Endodermal cell (in vitro differentiated cells): ENCODE measurements around the gene RUFY1. TPM values are rescaled to one million over a fixed set of nuclear protein-coding genes. Genes with fewer than 3 reads are reported as not detected.

Experiments
- DNase-seq: peaks from one replicate; pipeline ENCODE4 v3.0.0-alpha.2; 2017
- H3K27ac ChIP-seq: 2 replicates; pipeline ENCODE4 v1.5.1; 2013; ENCODE audit warnings: mild to moderate bottlenecking, low read depth, low read length, moderate library complexity
- H3K27me3 ChIP-seq: 2 replicates; pipeline ENCODE4 v1.6.1; 2013; ENCODE audit warnings: mild to moderate bottlenecking, low read length, moderate library complexity; ENCODE audit not compliant: insufficient read depth, control insufficient read depth, poor library complexity, severe bottlenecking
- H3K36me3 ChIP-seq: 2 replicates; pipeline ENCODE4 v1.7.0; 2013; ENCODE audit warnings: mild to moderate bottlenecking, low read length, moderate library complexity; ENCODE audit not compliant: control insufficient read depth, insufficient read depth
- H3K4me1 ChIP-seq: one replicate; pipeline ENCODE4 v1.7.0; 2013; ENCODE audit warnings: low read length; ENCODE audit not compliant: control insufficient read depth, insufficient read depth
- H3K4me3 ChIP-seq: 2 replicates; pipeline ENCODE4 v1.5.1; 2013; ENCODE audit warnings: mild to moderate bottlenecking, low read length, moderate library complexity
- H3K9ac ChIP-seq: 2 replicates; pipeline ENCODE4 v1.6.1; 2013; ENCODE audit warnings: mild to moderate bottlenecking, low read length, moderate library complexity; ENCODE audit not compliant: poor library complexity, severe bottlenecking; ENCODE audit errors: extremely low read depth
- H3K9me3 ChIP-seq: 2 replicates; pipeline ENCODE4 v1.6.1; 2013; ENCODE audit warnings: mild to moderate bottlenecking, low read length, moderate library complexity; ENCODE audit not compliant: control insufficient read depth
- H3K27ac Mint-ChIP-seq: 2 replicates; pipeline ENCODE4 v1.8.0; 2020; ENCODE audit warnings: mixed read lengths
- H3K27me3 Mint-ChIP-seq: 2 replicates; pipeline ENCODE4 v1.8.0; 2021; ENCODE audit warnings: mild to moderate bottlenecking, mixed read lengths; ENCODE audit not compliant: insufficient read depth
- H3K36me3 Mint-ChIP-seq: 2 replicates; pipeline ENCODE4 v1.8.0; 2020; ENCODE audit warnings: low read depth, mixed read lengths
- H3K4me1 Mint-ChIP-seq: 2 replicates; pipeline ENCODE4 v1.8.0; 2020; ENCODE audit warnings: mixed read lengths
- H3K4me3 Mint-ChIP-seq: 2 replicates; pipeline ENCODE4 v1.8.0; 2020; ENCODE audit warnings: mild to moderate bottlenecking, moderate library complexity, mixed read lengths
- H3K9me3 Mint-ChIP-seq: 2 replicates; pipeline ENCODE4 v1.8.0; 2020; ENCODE audit warnings: mild to moderate bottlenecking, mixed read lengths
- WGBS, 2 experiments: methylation state at CpG; one replicate each; pipeline versions ENCODE4 v1.1.5 to v1.1.7; 2013; ENCODE audit warnings: missing lambda C conversion rate in 2 of 2, mixed read lengths in 1 of 2; ENCODE audit not compliant: insufficient coverage in 1 of 2, insufficient read length in 1 of 2; 5-methylcytosine and 5-hydroxymethylcytosine counted together
- total RNA-seq, 2 donors: library from RNA; stranded (reverse); fragmentation: NEBNext Ultra II Directional in 1 of 2; extraction: Animal tissue kit (Norgen Biotek cat#: 25700) in 1 of 2; gene quantifications; 2 replicates in 1 of 2; 3 replicates in 1 of 2; pipeline ENCODE4 v1.2.1, GENCODE V29; 2021
- TF ChIP-seq, protein P1 (sequence below): fragments of 200-600 bp; sonication (generic); conservative IDR thresholded peaks from 2 replicates; pipeline ENCODE4 v1.5.0; 2021; ENCODE audit warnings: antibody characterized with exemption, mild to moderate bottlenecking

Gene RUFY1
- total RNA-seq, 2 donors from 2014 or later, result 45.7 to 74.0 TPM

DNA sequence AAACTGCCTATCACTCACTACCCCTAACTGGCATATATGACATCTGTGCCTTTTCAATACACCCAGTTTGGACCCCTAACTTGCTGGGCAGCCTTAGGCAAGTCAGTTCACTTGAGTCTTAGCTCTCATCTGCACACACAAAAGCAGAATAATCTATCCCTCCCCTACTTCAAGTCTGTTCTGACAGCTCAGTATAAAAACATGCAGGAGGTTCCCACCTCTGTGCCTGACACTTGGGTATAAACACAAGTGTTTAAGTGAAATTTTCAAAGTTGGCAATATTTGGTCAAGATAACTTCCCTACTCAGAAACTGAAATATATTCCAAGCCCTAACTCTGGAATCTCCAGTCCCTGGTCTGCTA, 60.5 kb downstream of the RUFY1 start:
- H3K4me1 Mint-ChIP-seq, result peaks cover 2% of the 10 kb centered on the region
- peak overlapping the region; percentile 19 for H3K27ac Mint-ChIP-seq
- H3K4me3 Mint-ChIP-seq, result no peak overlapping the region
- Histone ChIP-seq H3K27me3 (no peaks in the 10 kb centered on the region), H3K4me3 (no peak overlapping the region), H3K4me1 (peaks cover 2% of the 10 kb centered on the region), H3K27ac (peak overlapping the region; percentile 55), H3K9me3 (no peaks in the 10 kb centered on the region), H3K36me3 (peaks cover 73% of the 10 kb centered on the region), H3K9ac (no peak overlapping the region)
- H3K9me3 Mint-ChIP-seq, result no peaks in the 10 kb centered on the region
- H3K36me3 Mint-ChIP-seq, result peaks cover 68% of the 10 kb centered on the region
- H3K27me3 Mint-ChIP-seq, result no peaks in the 10 kb centered on the region
- no peak for DNase-seq
- TF ChIP-seq, protein P1, sequence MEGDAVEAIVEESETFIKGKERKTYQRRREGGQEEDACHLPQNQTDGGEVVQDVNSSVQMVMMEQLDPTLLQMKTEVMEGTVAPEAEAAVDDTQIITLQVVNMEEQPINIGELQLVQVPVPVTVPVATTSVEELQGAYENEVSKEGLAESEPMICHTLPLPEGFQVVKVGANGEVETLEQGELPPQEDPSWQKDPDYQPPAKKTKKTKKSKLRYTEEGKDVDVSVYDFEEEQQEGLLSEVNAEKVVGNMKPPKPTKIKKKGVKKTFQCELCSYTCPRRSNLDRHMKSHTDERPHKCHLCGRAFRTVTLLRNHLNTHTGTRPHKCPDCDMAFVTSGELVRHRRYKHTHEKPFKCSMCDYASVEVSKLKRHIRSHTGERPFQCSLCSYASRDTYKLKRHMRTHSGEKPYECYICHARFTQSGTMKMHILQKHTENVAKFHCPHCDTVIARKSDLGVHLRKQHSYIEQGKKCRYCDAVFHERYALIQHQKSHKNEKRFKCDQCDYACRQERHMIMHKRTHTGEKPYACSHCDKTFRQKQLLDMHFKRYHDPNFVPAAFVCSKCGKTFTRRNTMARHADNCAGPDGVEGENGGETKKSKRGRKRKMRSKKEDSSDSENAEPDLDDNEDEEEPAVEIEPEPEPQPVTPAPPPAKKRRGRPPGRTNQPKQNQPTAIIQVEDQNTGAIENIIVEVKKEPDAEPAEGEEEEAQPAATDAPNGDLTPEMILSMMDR, result no peak

DNA sequence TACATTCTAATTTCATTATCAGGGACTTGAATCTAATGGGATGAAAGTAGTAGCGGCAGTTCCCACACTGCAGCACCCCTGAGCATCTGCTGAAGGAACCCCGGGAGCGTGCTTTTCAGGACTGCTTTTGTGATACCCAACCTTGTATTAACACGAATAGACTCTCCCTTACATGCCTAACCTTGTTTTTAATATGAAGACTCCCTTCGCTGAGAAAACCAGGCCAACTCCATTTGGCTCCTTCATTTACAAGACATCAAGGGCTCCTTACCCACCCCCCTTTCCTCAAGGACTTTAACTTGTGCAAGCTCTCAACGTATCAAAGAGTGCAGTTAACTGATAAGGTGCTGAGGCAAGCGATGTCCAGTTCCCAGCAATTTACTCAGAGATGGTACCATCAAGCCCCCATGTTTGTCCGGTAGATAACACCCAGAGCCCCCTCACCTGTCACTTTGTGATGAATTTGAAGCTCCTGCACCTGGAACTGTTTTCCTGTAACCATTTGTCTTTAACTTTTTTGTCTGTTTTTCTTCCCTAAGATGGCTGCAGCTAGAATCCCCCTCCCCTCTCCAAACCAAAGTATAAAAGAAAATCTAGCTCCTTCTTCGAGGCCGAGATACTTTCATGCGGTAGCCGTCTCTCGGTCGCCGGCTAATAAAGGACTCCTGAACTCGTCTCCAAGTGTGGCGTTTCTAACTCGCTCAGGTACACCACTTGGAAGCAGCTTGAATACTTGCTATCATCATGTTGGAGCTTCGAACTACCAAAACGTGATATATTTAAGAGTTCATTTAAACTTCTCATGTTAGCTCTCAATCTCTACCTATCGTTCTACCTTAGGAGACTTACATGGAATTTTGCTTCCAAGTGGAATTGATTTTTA, 62.5 kb downstream of the RUFY1 start:
- Mint-ChIP-seq H3K36me3 (peaks cover 79% of the 10 kb centered on the region), H3K27ac (peak overlapping the region; percentile 57), H3K4me1 (peaks cover 9% of the 10 kb centered on the region), H3K9me3 (no peaks in the 10 kb centered on the region), H3K4me3 (no peak overlapping the region), H3K27me3 (no peaks in the 10 kb centered on the region)
- Histone ChIP-seq H3K9me3 (no peaks in the 10 kb centered on the region), H3K27ac (peak overlapping the region; percentile 11), H3K27me3 (no peaks in the 10 kb centered on the region), H3K4me3 (no peak overlapping the region), H3K4me1 (peaks cover 2% of the 10 kb centered on the region), H3K9ac (no peak overlapping the region), H3K36me3 (peaks cover 81% of the 10 kb centered on the region)
- 93 to 97% methylated on average over 19 to 21 of the region's 21 CpGs for WGBS, 2 experiments
- DNase-seq, result peak; percentile 63
- TF ChIP-seq, protein P1, result no peak

- peak; percentile 63 for DNase-seq
- no peaks in the 10 kb centered on the region for H3K9me3 ChIP-seq
- Mint-ChIP-seq H3K4me1 (peaks cover 12% of the 10 kb centered on the region), H3K4me3 (no peak overlapping the region), H3K36me3 (peaks cover 86% of the 10 kb centered on the region), H3K9me3 (no peaks in the 10 kb centered on the region), H3K27ac (peak overlapping the region; percentile 35), H3K27me3 (no peaks in the 10 kb centered on the region)
- H3K4me1 ChIP-seq, result peaks cover 2% of the 10 kb centered on the region
- H3K36me3 ChIP-seq, result peaks cover 88% of the 10 kb centered on the region
- H3K9ac ChIP-seq, result no peak overlapping the region
- 90 to 100% methylated on average over 2 to 8 of the region's 8 CpGs for WGBS, 2 experiments
- H3K27me3 ChIP-seq, result no peaks in the 10 kb centered on the region
- H3K27ac ChIP-seq, result peak overlapping the region; percentile 55
- no peak overlapping the region for H3K4me3 ChIP-seq
- TF ChIP-seq, protein P1, result no peak
These were observed 63.2 kb downstream of the RUFY1 start for GRCh38 chr5:179613460-179614071.
